ENCODE results near the gene ETV6. TPM values are rescaled to one million over a fixed set of nuclear protein-coding genes. Genes with fewer than 3 reads are reported as not detected.

Gene ETV6
- total RNA-seq, 1 donor from 2014 or later = 14.7 TPM

DNA sequence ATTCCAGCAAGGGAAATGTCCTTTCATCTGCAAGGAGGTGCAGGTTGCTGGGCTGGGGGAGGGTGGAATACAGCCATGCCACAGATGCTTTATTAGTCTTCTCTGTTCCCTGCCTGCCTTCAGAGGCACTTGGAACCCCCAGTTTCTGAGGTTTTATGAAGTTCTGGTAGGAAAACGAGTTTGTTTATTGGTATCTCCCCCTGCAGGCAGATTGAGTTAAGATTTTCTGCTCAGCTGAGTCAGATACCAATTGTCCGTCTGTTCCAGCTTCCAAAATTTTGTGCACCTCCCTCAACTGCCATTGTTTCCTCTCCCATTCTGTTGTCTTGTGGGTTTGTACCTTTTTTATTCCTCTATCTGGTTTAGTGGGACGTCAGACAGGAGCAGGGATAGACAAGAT, 155.6 kb downstream of the ETV6 start:
- Histone ChIP-seq H3K4me1 (peaks cover 13% of the 10 kb centered on the region), H3K9me3 (no peaks in the 10 kb centered on the region), H3K36me3 (no peaks in the 10 kb centered on the region), H3K4me3 (no peak overlapping the region), H3K27ac (no peak overlapping the region), H3K27me3 (no peaks in the 10 kb centered on the region)
- intact Hi-C loops (cut with DNase I) = no loop called here
- DNase-seq (ENCODE audit: extremely low spot score in 2 of 2) = no peak
- TF ChIP-seq POLR2A (IDR thresholded peaks at IDR 0.05) (no peak), POLR2AphosphoS5 (IDR thresholded peaks at IDR 0.05; ENCODE audit: insufficient read depth in 1 of 2, low read depth in 1 of 2) (no peak)
- TF ChIP-seq, protein P1, sequence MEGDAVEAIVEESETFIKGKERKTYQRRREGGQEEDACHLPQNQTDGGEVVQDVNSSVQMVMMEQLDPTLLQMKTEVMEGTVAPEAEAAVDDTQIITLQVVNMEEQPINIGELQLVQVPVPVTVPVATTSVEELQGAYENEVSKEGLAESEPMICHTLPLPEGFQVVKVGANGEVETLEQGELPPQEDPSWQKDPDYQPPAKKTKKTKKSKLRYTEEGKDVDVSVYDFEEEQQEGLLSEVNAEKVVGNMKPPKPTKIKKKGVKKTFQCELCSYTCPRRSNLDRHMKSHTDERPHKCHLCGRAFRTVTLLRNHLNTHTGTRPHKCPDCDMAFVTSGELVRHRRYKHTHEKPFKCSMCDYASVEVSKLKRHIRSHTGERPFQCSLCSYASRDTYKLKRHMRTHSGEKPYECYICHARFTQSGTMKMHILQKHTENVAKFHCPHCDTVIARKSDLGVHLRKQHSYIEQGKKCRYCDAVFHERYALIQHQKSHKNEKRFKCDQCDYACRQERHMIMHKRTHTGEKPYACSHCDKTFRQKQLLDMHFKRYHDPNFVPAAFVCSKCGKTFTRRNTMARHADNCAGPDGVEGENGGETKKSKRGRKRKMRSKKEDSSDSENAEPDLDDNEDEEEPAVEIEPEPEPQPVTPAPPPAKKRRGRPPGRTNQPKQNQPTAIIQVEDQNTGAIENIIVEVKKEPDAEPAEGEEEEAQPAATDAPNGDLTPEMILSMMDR (IDR thresholded peaks at IDR 0.05) = no peak

DNA sequence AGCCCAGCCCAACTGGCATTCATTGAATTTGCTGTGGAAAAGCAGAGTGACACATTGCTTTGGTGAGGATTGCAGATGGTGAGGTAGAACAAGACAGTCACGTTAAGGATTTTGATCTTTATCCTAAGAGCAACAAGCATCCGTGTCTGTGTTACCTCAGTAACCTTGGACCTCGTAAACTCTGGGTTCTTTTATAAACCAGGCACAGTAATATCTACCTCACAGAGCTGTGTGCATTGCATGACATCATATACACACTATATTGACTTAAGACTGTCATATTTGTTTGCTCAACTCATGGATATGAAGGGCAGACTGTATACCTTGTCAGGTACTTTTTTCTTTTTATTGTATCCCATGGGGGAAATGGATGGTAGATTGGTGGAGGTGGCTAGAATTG, 156.2 kb downstream of the ETV6 start:
- Histone ChIP-seq H3K27ac (no peak overlapping the region), H3K4me3 (no peak overlapping the region), H3K9me3 (no peaks in the 10 kb centered on the region), H3K4me1 (peaks cover 13% of the 10 kb centered on the region), H3K27me3 (no peaks in the 10 kb centered on the region), H3K36me3 (no peaks in the 10 kb centered on the region)
- TF ChIP-seq, protein P1 (IDR thresholded peaks at IDR 0.05) = no peak
- TF ChIP-seq POLR2AphosphoS5 (IDR thresholded peaks at IDR 0.05; ENCODE audit: insufficient read depth in 1 of 2, low read depth in 1 of 2) = no peak
- TF ChIP-seq POLR2A (IDR thresholded peaks at IDR 0.05) = no peak
- intact Hi-C loops (cut with DNase I) = no loop called here
- DNase-seq (ENCODE audit: extremely low spot score in 2 of 2) = no peak

DNA sequence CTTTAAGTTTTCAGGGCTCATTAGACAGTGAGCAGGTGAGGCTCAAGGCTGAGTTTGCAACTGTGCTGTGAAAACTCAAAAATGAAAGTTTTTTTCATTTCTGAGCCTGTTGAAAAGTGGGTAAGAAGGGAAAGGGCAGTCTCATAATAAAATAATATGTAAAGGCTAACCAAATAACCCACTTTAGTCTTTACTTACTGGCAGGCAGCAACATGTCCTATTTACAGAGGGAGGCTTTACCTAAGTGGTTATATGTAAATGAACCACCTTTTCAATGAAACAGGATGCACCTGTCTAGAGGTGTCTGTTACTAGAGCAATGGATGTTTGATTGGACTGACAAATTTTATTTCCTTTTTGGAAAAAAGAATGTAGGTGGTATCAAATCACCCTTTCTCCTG, 158.0 kb downstream of the ETV6 start:
- DNase-seq (ENCODE audit: extremely low spot score in 2 of 2) = no peak
- TF ChIP-seq, protein P1 (IDR thresholded peaks at IDR 0.05) = no peak
- TF ChIP-seq POLR2AphosphoS5 (IDR thresholded peaks at IDR 0.05; ENCODE audit: insufficient read depth in 1 of 2, low read depth in 1 of 2) (no peak), POLR2A (IDR thresholded peaks at IDR 0.05) (no peak)
- peaks cover 22% of the 10 kb centered on the region for H3K4me1 ChIP-seq
- no peak overlapping the region for H3K27ac ChIP-seq
- H3K36me3 ChIP-seq = no peaks in the 10 kb centered on the region
- intact Hi-C loops (cut with DNase I) = no loop called here
- H3K27me3 ChIP-seq = no peaks in the 10 kb centered on the region
- no peaks in the 10 kb centered on the region for H3K9me3 ChIP-seq
- H3K4me3 ChIP-seq = no peak overlapping the region

DNA sequence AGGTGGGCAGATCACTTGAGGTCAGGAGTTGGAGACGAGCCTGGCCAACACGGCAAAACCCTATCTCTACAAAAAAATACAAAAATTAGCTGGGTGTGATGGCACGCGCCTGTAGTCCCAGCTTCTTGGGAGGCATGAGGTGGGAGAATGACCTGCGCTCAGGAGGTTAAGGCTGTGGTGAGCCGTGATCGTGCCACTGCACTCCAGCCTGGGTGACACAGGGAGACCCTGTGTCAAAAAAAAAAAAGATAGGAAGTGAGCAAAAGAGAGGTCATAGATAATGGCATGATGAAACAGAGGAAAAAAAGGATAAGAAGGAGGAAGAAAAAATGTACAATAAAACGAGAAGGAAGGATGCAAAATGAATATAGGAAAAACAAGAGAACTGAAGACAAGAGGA, 159.5 kb downstream of the ETV6 start:
- Histone ChIP-seq H3K27me3 (no peaks in the 10 kb centered on the region), H3K27ac (no peak overlapping the region), H3K4me3 (no peak overlapping the region), H3K9me3 (no peaks in the 10 kb centered on the region), H3K36me3 (no peaks in the 10 kb centered on the region), H3K4me1 (peaks cover 37% of the 10 kb centered on the region)
- DNase-seq (ENCODE audit: extremely low spot score in 2 of 2) = no peak
- intact Hi-C loops (cut with DNase I) = no loop called here
- TF ChIP-seq POLR2AphosphoS5 (IDR thresholded peaks at IDR 0.05; ENCODE audit: insufficient read depth in 1 of 2, low read depth in 1 of 2) (no peak), POLR2A (IDR thresholded peaks at IDR 0.05) (no peak)
- TF ChIP-seq, protein P1 (IDR thresholded peaks at IDR 0.05) = no peak

DNA sequence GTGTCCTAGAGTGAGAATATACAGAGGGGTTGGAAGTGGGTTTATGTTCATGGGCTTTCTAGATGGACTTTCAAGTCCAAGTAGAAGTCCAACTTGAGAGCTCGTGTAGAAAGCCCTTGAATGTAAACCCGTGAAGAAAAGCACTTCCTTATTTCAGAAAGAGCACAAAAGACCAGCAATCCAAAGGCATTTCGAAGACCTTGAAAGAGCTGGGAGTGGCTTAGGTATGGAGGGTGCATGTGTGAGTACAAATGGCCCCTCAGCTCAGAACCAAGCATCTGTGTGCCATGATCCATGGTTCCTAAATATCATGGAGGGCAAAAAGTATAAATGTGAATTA, 160.7 kb downstream of the ETV6 start:
- Histone ChIP-seq H3K9me3 (no peaks in the 10 kb centered on the region), H3K4me1 (peaks cover 49% of the 10 kb centered on the region), H3K27ac (no peak overlapping the region), H3K36me3 (no peaks in the 10 kb centered on the region), H3K27me3 (no peaks in the 10 kb centered on the region), H3K4me3 (no peak overlapping the region)
- no peak for DNase-seq (ENCODE audit: extremely low spot score in 2 of 2)
- intact Hi-C loops (cut with DNase I) = no loop called here
- TF ChIP-seq POLR2A (IDR thresholded peaks at IDR 0.05) (no peak), POLR2AphosphoS5 (IDR thresholded peaks at IDR 0.05; ENCODE audit: insufficient read depth in 1 of 2, low read depth in 1 of 2) (no peak)
- TF ChIP-seq, protein P1 (IDR thresholded peaks at IDR 0.05) = no peak

Measured in vagina (tissue), 2 donors.